OCI-LY1 (cell line): ENCODE measurements around the gene DYRK1A.

Experiments used
- CTCF ChIP-seq: fragments of 200-600 bp; sonication (generic), shearing (Covaris generic); IDR thresholded peaks from 2 replicates; pipeline ENCODE4 v1.5.1; 2017; ENCODE audit warnings: mild to moderate bottlenecking, antibody characterized with exemption, low read length, moderate library complexity, mixed read lengths
- EZH2 ChIP-seq: fragments of 200-600 bp; sonication (generic), shearing (Covaris generic); IDR thresholded peaks from 2 replicates; pipeline ENCODE4 v1.8.0; 2017; ENCODE audit warnings: borderline replicate concordance, mixed run types, mild to moderate bottlenecking, antibody characterized with exemption, low read length, moderate library complexity, mixed read lengths

GRCh38 chr21:37423103-37423502, 56.5 kb downstream of the DYRK1A start:
- no peak for TF ChIP-seq CTCF
- TF ChIP-seq EZH2, result no peak
